GM13976 (cell line): Measurements from ENCODE around the gene CPN2.

Experiments
- DNase-seq: peaks from one replicate; pipeline ENCODE4 v3.0.0; 2012; ENCODE audit warnings: low spot score
- CTCF ChIP-seq: IDR thresholded peaks from 2 replicates; pipeline ENCODE4 v1.5.1; 2012; ENCODE audit warnings: borderline replicate concordance, mild to moderate bottlenecking; ENCODE audit not compliant: insufficient read depth; ENCODE audit errors: extremely low read depth, missing control alignments, control extremely low read depth
- in situ Hi-C: fragments of 300-500 bp; cut with MboI; formaldehyde crosslinking; loops from one replicate; pipeline ENCODE4 v1.12.0; 2022; ENCODE audit warnings: low sequenced_read_pairs, mixed read lengths, inconsistent platforms; ENCODE audit not compliant: unreplicated experiment

Gene CPN2

GRCh38 chr3:194305356-194306108, 45.6 kb downstream of the CPN2 start:
- no peak for DNase-seq
- in situ Hi-C loops, result loop anchor here (25.0 kb wide), 2 partner anchors 343 to 643 kb away; no protein-coding TSS in a partner anchor
- no peak for TF ChIP-seq CTCF

- in situ Hi-C loops, result loop anchor here (25.0 kb wide), 2 partner anchors 342 to 642 kb away; no protein-coding TSS in a partner anchor
- DNase-seq, result no peak
- TF ChIP-seq CTCF, result no peak
Measured at GRCh38 chr3:194304186-194304917, 46.8 kb downstream of the CPN2 start.

- no peak for DNase-seq
- TF ChIP-seq CTCF, result no peak
- in situ Hi-C loops, result loop anchor here (25.0 kb wide), 2 partner anchors 341 to 641 kb away; no protein-coding TSS in a partner anchor
Measured at GRCh38 chr3:194303749-194304148, 47.4 kb downstream of the CPN2 start.

GRCh38 chr3:194301730-194302129, 49.4 kb downstream of the CPN2 start:
- no peak for DNase-seq
- in situ Hi-C loops, result loop anchor here (25.0 kb wide), 2 partner anchors 339 to 639 kb away; no protein-coding TSS in a partner anchor

GRCh38 chr3:194300936-194301335, 50.2 kb downstream of the CPN2 start:
- in situ Hi-C loops, result loop anchor here (25.0 kb wide), 2 partner anchors 339 to 639 kb away; no protein-coding TSS in a partner anchor
- no peak for TF ChIP-seq CTCF
- no peak for DNase-seq

More at GRCh38 chr3:194301730-194302129, 49.4 kb downstream of the CPN2 start:
- no peak for TF ChIP-seq CTCF

- no peak for TF ChIP-seq CTCF
- DNase-seq, result no peak
- in situ Hi-C loops, result loop anchor here (25.0 kb wide), 2 partner anchors 338 to 638 kb away; no protein-coding TSS in a partner anchor
Measured at GRCh38 chr3:194300382-194300758, 50.8 kb downstream of the CPN2 start.
